Activated T-cell treated with anti-CD3 and anti-CD28 coated beads for 24 hours (primary cell): Measurements from ENCODE around the gene UNC80.
A peak's percentile ranks its signal among the peaks of the same experiment; 100 is the strongest.

Source experiments
- DNase-seq: peaks from one replicate; pipeline ENCODE4 v3.0.0-alpha.2; 2020; ENCODE audit warnings: low read depth

UNC80 gene

DNA sequence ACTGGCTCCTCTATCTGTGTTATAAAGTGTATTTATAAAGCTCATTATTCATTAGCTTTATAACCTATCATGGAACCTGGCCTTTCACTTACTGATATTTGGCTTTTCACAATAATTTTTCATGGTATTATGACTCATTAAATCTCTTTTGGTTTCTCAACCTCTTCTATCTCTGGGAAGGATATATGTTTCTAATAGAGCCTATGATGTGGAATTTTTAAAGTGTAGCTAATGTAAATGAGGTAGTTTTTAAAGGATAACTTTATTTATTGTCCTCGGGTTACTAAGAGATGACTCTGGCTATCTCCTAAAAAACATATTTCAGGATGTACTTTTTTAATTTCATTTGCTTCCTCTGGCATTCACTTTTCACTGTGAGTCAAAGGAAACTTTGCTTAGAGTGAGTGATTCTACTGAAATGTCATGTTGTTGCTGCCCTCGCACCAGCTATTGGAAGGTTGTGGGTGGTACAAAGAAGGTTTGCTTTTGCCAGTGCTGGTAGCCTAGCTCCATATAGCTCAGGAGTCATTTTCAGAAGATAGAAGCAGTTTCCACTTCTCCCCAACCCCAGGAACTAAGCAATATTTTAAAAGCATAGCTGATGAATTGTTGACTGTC lies 145.6 kb downstream of the UNC80 start:
- no peak for DNase-seq

DNA sequence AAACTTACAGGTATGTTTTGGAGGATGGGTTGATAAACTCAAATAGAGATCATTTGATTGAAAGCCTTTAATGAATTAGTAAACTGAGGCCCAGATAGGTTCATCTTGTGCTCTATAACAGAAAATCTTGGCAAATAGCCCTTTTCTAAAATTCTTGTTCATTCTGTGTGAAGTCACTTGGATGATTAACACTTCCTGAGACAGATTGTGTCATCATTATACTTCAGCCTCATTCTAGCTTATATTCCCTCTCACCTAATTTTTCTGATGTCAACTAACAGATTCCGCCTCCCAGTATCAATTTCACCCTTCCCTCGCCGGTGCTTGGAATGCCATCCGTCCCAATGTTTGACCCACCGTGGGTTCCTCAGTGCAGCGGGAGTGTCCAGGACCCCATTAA lies 146.6 kb downstream of the UNC80 start:
- no peak for DNase-seq

DNA sequence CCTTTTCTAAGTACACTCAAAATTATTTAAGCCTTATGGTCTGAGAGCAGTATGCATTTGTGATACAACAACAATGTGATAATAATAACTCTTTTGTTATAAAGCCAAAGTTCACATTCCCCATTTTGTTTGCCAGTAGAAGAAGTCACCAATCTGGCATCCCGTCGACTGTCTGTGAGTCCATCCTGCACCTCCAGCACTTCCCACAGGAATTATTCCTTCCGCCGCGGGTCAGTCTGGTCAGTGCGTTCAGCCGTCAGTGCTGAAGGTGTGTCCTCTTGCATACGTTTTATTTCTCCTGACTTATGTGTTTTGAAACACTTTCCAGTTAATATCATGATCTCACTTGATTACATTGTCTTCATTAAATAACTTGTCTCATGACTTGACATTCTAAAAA lies 150.5 kb downstream of the UNC80 start:
- no peak for DNase-seq

DNA sequence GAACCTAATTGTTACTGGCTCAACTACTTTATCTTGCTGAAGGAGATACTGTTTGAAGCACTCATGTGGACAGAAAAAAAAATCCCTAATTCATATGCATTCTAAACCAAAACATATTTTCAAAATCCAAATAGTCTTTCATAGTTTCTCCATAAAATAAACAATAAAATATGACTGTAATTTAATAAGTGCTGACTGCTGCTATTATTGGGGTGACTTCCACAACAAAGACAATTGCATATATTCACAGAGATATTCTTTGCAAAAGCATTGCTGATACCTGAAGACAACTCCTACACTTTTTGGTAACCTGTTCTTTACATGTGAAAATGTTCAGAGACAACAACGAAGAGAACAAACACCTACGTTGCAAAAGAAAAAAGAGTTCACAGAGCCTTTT lies 157.7 kb downstream of the UNC80 start:
- no peak for DNase-seq

DNA sequence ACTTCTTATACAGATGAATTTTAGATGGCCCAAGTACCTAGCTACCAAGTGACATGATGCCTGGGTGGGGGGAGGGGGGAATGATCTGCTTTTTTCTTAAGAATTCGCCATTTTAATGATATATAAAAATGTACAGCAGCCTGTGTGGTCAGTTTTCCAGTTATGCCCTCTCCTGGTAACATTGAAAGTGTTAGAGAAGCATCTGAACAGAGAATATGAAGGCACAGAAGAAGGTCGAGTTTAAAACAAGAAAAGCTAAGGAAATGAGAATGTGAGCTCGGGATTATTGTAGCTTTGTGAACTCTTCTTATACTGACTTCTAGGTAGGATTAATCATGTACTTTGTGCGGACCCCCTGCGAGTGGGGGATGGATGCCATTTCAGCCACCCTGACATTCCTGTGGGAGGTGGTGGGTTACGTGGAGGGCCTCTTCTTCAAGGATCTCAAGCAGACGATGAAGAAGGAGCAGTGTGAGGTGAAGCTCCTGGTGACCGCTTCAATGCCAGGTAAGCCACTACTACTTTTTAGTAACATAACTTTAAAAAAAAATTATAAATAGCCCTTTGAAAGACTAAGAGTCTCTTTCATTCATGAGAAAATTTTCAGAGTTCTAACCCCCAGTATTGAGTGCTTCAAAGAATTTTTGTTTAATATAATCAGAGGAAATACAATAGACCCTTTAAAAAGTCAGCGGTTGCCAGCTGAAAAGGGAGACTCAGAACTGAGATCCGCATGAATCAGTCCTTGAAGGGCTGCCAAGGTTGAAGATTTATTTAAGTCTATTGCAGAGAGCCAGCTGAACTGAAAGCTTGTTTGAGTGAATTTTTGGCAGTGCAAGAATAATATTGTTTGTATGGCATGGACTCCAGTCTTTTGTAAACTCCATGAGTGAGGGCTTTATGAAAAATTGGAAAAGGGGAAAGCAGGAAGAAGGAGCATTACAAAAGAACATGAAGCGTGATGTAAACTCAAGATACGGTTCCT lies 162.2 kb downstream of the UNC80 start:
- no peak for DNase-seq

DNA sequence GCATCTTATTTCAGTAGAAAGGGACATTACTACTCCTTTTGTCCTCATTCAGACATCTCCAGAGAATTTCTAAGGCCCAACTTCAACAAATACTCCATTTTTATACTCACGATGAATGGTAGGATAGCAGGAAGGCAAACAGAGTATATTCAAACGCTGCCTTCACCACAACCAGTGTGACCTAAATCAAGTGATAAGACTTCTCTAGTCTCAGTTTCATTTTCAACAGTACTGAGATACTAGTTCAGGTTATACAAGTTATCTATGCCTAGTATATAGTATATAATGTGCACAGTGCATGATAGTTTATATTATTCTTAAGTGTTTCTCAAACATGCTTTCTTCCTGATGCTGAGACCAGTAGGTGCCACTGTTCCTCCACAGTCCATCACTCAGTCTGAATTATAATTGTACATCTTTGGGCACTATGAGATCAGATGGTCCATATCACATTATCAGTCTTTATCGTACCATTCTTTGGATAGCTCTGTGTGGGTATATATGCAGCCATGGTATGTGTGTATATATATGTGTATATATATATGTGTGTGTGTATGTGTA lies 164.6 kb downstream of the UNC80 start:
- no peak for DNase-seq

DNA sequence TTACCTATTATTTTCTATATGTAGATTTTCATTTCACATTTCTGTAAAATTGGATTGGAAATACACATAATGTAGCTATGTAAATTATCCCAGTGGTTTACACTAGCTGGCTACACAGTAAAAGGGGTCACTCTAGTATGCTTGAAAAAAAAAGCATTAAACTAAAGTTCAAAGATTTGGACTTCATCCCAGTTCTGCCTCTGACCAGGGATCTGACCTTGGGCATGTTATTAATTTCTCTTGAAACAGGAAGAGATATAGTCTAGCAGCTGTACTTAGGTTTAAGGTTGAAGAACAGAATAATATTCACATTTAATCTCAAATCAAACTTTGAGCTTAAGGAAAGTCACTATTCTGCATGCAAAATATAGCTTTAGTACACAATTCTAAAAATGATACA lies 166.3 kb downstream of the UNC80 start:
- DNase-seq = no peak

DNA sequence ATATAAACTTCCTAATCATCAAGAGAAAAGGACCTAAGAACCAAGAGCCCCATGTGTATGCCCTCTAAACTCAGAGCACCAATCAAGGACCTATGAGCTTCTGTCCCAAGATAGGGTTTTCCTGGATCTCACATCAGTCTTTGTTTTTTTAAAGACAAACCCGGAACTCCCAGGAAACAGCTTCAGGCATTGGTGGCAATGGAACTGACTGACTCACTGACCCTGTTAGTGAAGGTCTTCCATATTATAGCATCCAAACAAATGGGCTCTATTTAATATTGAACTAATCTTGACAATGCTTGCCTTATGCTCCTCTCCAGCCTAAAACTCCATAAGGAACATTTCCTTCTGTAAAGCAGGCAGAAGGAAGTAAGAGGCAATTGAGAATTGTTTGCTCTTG lies 167.3 kb downstream of the UNC80 start:
- no peak for DNase-seq

DNA sequence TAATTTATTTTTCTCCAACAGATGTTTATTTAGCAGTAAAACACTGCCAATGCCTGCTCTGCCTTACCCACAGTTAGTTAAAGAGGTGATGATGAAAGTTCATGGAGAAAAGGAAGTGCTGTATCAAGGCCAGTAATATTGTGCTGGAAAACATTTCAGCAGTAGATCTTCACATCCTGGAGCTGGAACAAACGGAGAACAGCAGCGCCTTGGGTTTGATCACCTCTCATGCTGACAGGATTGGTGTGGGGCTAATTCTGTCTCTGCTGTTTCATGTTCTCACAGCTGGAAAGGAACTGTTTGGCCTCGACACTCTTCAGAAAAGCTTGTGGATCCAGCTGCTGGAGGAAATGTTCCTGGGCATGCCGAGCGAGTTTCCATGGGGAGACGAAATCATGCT lies 169.3 kb downstream of the UNC80 start:
- DNase-seq = no peak

DNA sequence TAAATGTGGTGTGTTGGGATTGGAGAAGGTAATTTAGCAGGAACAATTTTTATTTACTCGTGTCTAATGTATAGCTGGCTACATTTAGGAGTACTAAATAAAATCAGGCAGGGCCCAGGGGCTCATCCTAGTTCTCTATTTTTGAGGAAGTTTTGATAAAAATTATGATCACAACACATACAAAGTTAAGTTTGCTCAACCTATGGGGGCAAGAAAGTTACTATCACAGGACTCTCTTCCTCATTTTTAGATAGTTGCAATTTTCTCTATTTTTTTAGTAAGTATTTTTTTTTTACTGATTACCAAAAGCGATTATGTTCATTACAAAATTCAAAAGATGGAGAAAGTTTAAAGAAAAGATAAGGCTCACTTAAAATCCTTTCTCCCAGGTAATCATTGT lies 170.8 kb downstream of the UNC80 start:
- DNase-seq = no peak

DNA sequence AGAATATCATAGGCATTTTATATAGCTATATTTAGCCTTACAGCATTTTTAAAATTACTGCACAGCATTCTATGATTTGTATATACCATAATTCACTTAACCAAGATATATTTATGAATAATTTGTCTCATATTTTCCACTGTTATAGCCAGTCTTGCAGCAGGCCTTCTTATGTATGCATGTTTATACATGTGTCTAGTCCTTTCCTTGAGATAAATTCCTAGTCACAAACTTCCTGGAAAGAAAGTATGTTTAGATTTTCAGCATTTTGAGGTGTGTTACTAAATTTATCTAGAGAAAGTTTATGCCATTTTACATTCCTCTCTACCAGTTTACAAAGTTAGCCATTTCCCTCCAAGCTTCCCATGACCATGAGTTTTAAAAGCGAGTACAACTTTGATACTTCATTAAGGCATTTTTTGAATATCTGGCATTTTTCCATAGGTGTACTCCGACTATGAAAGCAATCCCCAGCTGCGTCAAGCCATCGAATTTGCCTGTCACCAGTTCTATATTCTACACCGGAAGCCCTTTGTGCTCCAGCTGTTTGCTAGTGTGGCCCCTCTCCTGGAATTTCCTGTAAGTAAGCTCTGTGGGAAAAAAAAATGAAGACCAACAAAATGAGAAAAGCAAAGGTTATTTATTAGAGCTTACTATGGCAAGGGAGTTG lies 171.4 kb downstream of the UNC80 start:
- DNase-seq = no peak

DNA sequence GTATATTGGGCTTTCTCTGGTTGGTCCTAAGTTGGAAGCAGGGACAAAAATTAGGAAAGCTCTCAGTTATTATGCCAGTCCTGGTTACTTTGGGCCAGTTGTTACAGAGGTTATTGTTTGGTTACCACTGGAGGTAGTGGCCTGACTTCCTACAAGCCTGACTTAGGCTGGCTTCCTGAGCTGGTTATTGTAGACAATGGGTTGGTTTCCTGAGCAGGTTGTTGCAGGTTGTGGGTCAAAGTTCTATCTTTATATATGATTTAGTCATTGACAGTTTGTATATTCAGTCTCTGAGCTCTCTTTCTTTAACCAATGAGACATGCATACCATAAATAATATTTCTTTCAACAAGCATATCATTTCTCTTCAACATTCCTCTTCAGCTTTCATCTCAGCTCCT lies 172.1 kb downstream of the UNC80 start:
- no peak for DNase-seq

DNA sequence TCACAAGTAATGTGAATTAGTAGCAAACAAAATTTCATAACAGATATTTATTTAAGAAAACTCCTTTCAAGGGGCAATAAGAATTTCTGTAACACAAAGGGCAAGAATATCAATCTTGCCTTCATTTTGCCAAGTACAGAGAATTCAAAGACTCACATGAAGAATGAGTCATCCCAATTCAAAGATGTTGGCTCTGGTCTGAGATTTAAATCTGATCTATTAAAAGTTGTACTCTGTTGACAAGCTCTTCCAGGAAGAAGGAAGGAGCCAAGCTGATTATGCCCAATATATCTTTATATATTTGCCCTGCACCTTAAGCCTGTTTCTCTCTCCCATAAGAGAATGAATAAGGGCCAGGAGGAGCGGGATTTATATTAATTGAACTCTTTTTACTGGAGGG lies 174.9 kb downstream of the UNC80 start:
- no peak for DNase-seq

DNA sequence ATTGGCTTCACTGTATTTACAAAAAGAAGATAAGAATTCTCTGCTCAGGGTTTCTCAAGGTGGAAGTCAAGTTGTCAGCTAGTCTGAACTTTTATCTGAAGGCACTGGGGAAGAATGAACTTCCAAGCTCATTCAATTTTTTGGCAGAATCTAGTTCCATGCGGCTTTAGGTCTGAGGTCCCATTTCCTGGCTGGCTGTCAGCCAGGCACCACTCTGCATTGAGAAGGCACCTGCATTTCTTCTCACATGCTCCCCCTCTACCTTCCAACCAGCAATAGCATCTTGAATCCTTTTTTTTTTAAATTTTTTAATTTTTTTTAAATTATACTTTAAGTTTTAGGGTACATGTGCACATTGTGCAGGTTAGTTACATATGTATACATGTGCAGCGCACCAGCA lies 184.6 kb downstream of the UNC80 start:
- no peak for DNase-seq

DNA sequence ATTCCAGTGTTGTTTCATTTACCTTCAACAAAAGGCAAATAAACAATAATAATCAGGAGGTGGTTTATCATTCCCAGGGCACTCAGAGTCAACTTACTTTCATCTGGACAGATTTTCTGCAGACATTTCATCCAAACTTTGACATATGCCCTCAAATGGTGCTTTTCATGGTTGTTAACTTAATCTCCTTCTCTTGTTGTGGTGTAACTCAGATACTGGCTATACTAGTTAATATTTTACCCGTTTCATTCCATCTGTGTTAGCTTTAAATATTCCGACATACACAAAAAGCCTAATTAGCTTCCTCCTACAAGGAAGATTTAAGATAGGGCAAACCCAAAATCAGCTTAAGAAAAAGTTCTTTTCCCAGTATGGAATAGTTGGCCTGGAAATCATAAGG lies 186.4 kb downstream of the UNC80 start:
- DNase-seq = no peak

DNA sequence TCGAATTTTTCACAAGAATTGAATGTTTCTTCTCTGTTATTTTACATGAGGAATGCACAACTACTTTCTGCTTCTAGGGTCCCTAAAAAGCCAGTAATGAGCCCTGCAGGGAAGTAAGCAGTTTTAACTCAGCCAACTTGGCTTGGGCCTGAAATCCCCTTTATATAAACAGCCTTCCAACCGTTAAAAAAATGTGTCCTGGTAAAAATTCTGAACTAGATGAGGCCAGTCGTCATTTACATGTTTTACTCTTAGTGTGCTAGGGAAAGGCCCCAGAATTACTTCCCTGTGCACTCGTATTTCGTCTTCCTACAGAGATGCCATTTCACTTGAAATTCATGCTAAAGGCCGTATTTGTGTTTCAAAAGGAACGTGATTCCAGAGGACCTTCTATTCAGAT lies 188.4 kb downstream of the UNC80 start:
- DNase-seq = no peak

DNA sequence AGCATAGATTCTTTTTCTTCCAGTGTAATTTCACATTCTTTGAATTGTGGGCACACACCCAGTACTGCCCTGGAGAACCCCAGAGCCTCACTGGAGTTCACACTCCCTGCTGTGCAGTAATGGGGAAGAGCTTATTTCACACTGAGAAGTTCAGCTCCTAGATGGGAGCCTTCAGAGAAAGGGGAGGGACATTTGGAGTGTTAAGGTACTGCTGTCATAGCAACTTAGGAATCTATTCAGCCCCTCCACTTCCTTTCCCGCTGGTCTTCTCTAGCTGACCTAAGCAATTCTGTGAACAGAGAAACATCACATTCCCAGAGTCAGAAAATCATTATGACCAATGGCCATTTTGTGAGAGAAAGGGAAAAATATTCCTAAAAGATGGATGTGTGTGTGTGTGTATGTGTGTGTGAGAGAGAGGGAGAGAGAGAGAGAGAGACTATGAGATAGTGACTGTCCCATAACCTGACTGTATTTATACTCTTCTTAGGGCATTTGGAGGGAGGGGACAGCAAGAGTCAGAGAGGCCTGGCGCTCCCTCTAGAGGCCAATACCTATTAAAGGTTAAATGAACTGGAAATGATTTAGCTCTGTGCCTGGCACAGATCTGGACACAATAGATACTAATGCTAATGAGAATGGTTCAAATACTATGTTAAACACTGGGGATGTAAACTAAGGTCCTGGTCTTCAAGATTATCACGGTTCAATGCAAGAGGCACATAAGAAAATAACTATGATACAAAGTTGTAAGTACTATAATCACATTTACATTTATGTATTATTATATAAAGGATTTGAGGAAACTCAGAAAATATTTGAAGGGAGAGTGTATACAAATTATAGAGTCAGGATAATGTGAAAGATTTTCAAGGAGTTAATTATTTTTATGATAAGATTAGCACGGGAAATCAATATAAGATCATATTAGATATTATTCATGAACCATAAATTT lies 189.3 kb downstream of the UNC80 start:
- DNase-seq = peak; percentile 12

DNA sequence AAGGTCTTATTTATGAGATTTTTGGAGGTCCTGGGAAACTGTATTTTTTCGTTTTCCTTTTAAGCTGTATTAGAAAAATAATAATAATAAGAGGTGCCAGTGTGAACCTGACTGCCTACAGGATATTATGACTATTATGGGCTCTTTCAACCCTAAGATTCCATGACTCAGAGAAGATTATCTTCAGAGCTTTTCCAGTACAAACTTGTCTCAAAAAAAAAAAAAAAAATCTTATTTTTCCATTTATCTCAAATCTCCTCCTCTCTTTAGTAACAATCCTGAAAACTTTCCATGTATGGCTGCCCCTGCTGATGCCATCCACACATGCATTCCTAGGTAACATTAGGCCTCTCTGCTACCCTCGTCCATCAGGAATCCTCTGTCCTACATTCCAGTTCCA lies 194.1 kb downstream of the UNC80 start:
- DNase-seq = no peak

DNA sequence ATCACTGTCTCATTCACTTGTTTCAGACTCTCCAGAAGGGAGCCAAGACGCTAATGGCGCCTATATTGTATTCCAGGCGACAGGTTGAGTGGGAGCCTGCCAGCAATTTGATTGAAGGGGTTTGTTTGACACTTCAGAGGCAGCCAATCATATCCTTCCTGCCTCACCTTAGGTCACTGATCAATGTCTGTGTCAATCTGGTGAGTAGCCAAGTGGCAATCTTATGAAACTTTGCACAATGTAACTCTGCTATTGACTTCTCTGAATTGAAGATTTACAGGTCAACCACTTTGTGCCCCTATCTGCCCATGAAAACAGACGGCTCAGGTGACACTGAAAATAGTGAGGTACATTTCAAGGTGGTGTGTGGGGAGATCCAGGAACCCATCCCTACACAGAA lies 198.1 kb downstream of the UNC80 start:
- DNase-seq = no peak

DNA sequence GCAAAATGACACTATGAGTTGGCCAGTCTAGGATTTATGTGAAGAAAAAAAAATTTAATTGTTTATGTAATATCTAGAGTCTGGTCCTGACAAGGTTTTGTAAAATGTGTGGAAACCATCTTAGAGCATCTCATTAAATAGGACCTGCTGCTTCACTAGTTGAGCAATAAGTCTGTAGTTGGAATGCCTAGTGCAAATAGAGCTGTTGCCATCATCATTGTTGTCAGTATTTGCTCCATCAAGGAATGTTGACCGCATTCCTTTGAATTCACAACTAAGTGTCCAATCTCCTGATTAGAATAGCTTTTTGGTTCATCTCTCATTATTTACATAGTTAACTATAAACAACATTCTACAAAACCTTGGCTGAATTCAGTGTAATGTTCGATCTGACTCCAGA lies 198.6 kb downstream of the UNC80 start:
- no peak for DNase-seq

DNA sequence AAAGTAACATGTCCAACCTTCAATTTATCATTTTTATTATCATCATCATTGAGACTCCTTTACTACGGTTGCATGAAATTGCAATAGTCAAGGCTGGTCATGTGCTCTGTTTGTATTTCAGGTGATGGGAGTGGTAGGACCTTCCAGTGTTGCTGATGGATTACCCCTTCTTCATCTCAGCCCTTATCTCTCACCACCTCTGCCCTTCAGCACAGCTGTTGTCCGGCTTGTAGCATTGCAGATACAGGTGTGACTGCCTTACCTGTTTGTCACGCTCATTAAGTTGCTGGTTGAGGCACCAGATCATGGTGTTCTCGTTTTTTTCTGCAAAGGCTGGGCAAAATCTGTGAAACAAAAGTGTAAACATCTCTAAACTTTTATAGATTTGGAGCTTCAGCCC lies 199.1 kb downstream of the UNC80 start:
- no peak for DNase-seq

DNA sequence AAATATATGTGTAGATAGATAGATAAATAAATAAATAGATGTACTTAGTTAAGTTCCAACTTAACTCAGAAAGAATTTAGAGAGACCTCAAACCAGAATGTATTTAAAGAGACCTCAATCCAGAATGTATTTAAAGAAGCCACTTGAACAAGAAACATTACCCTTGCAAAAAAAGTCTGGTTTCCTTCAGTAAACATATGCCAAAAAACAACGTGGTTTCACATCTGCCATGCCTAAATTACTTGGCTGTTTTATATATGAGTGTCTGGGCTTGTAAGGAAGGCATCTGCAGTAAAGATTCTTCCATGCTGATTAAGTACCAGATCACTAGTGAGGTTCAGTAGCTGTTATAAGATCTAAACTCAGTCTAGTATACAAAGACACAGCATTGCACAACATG lies 201.7 kb downstream of the UNC80 start:
- no peak for DNase-seq
